Measurements from ENCODE around the gene NEURL4.

- TF ChIP-seq CTCF (IDR thresholded peaks at IDR 0.05; ENCODE audit: borderline replicate concordance, extremely low read depth, low read length, poor library complexity, severe bottlenecking): no peak
- no peak for TF ChIP-seq EZH2 (IDR thresholded peaks at IDR 0.05; ENCODE audit: borderline replicate concordance, low read depth, low read length, severe bottlenecking)
Observed at GRCh38 chr17:7370853-7371252, 41.7 kb upstream of the NEURL4 start.

All from DND-41 (cell line).